Effector CD4-positive, alpha-beta T cell (primary cell): ENCODE data around the gene UBXN10.

Source experiments
- DNase-seq: peaks from one replicate; pipeline ENCODE4 v3.0.0-alpha.2; 2020

UBXN10 gene

DNA sequence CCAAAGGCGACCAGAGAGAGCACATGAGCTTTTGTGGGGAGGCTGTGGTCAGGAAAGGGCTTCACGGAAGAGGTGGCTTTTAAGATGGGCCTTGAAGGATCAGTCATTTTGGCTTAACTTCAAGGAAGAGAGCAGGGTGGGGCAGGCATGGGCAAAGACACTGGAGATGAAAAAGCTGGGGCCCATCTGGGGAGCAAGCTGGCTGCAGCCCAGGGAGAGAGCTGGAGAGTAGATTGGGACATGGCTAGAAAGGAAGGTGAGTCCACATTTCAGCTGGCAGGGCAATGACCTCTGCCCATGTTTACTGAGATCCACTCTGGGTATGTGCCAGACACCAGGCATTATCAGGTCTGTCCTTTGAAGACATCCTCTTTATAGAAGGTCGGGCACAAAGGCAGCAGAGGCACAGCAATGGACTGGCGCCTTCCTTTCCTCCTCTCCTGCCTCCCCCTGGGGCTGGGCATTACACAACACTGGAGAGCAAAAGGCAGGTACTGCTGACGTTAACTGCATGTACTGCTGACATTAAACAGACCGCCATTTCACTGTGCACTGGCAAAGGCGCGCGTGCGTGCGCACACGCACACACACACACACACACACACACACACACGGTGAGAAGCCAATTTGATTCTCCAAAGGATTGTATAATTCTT, 2.2 kb upstream of the UBXN10 start:
- no peak for DNase-seq

DNA sequence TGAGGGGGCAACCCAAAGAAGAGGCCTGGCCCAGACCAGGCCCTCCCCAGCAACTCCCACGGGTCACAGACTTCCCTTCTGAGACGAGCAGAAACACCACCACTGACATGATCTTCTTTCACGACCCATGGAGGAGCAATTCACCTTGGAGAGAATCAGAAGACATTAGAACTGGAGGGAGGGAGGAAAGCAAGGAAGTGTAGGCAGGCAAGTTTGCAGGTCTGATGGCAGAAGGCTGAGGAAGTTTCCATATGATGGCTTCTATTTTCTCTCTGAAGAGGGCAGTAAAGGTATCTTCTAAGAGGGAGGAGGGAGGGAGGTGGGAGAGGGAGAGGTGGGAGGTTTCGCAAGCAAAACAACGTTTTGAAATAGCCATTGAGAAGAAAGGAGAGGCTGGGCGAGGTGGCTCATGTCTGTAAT, 1.4 kb upstream of the UBXN10 start:
- no peak for DNase-seq

DNA sequence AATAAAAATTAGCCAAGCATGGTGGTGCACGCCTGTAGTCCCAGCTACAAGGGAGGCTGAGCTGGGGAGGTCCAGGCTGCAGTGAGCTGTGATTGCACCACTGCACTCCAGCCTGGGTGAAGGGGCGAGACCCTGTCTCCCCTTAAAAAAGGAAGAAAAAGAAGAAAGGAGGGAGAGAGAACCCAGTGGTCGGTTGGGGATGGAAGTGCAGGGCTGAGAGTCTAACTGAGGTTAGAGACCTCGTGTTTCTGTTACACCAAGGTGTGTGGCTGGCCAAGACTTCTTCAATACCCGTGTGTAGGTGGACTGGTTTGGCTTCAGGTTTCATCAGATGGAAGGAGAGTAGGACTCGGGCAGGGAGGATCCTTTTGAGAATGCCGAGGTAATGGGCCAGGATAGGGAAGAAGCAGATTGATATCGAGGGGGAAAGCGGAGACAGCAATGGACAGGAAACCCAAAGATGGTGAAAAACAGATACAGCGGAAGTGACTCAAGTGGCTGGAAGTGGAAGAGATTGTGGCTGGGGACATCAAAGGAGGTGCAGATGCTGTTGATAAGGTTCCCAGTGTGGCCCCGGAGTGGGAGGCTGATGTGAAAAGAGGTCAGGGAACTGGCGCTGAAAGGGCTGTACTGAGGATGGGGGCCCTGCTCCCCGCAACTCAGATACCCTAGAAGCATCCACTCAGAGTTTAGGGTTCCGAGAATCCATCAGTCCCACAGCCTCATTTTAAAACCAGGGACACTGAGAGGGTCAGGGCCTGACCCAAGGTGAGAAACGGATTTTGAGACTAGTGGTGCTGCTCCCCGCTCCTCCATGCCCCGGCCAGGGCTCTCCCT, 681 bp upstream of the UBXN10 start:
- peak; percentile 23 for DNase-seq

DNA sequence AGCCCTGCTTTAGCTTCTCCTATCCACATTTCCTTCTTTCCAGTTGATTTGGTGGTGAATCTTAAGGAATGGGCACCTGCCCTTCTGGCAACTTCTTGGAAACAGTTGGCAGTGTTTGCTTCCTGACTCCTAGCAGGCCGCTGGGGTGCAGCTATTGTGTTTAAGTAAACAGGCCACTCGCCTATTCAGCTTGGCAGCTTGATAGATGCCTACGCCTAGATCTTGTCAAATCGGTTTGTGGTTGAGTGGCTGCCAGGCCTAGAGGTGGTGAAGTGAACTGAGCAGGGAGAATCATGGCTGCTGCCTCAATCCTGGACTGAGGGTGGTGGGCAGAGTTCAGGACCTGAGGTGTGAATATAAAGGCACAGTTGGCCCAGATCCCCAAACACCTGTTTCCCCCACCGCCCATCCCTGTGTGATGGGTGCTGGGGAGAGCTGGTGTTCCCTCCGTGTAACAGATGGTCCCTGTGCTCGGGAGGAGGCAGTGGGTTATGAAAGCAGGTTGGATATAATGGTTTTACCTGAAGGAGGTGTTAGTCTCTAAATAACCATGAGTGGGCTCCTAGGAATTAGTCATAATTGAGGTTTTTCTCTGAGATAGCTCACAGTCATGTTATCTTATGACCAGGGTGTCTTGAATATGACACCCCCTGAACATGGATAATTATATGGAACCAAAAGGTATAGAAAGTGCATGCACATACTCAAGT, 1.4 kb downstream of the UBXN10 start:
- DNase-seq: peak; percentile 6

DNA sequence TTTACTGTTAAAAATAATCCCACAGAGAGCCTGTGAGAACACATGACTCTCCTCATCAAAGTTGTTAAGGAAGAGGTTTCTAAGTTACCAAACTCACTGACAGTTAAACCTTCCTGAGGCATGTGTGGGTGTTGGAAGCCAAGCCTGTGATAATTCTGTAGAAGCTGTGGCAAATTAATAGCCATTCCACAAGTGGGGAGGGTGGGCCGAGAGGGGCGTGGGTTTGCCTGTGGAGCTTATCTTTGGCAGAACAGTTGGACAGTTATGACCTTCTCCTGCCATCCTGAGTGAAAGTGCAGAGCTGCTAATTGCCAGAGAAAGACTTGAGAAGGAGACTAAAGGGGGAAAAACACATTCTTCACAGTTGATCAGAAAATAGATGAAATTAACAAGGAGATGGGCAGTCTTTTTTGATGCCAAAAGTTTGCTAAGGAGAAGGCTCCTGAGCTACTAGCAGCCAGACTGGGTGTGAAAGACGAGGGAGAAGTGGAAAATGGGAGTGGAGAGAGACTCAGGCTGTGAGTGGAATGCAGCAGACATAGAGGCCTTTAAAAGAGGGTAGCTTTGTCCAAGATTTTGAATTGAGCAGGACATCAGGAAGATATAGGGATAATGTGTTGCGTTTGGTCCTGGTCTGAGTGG, 2.0 kb downstream of the UBXN10 start:
- DNase-seq: no peak

DNA sequence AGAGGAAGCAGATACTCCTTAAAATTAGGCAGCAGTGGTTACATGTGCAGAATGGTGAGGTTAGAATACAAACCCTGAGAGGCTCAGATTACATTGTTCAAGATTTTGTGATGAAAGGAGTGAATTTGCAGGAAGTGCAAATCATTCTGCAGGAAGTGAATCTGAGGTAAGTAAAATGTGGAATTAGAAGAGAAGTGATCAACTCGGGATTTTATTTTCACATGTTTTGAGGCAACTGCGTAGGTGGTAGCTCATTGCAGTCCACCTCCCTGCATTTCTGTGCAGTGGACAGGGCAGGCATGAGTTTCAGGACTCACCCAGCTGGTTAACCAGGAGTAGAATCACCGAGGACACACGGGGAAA, 2.5 kb downstream of the UBXN10 start:
- no peak for DNase-seq

GRCh38 chr1:20189664-20190063, 3.8 kb downstream of the UBXN10 start:
- DNase-seq: no peak

- no peak for DNase-seq
Measured at GRCh38 chr1:20190256-20191160, 4.6 kb downstream of the UBXN10 start.

- DNase-seq: no peak
Measured at GRCh38 chr1:20191266-20191825, 5.5 kb downstream of the UBXN10 start.

DNA sequence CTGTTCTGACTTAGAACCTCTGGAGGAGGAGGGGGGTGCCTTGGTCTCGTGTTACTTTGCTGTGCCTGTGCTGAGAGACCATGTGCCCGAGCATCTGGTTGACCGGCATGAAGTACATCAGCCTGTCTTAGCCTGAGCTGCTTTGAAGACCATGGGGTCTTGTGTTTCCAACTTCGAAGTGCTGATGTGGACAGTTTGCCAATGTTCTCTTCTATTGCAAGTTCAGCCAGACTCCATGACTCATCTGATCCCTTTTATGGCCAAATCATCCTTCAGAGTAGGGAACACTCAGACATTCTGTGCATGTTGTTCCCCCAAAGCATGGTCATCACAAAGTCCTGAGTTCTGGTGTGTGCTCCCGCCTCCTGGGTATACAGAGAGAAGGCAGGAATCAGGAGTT, 6.5 kb downstream of the UBXN10 start:
- DNase-seq: no peak

GRCh38 chr1:20192871-20193411, 7.0 kb downstream of the UBXN10 start:
- no peak for DNase-seq

- DNase-seq: no peak
Measured at GRCh38 chr1:20194224-20194623, 8.3 kb downstream of the UBXN10 start.

DNA sequence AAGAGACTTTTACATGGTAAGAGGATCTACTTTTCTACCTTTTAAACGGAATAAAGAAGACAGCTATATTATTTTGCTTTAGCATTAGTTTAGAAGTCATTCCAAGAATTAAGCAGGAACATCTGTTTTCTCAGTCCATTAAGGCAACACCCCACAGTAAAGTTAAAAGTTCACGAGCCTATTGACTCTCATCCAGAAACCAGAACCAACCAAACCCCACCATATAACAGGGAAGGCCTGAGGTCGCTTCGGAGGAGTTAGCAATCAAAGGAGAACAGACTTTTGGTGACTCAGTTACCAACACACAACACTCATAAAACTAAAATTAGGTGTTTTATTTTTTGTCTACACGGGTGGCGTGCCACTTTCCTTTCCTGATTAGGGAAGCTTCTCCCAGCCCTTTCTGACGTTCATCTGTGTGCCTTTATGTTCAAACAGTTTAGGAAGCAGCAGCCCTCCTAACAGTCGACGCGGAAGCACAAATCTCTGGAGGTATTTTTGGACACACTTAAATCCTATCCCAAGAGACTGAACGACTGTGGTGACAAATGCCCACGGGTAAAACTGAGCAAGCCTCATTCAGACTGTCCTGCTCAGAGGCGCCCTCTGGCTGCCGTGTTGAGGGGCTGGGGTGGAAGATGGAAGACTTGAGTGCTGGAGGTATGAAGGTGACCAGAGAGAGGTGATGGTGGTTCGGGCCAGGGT, 9.0 kb downstream of the UBXN10 start:
- peak; percentile 65 for DNase-seq

- no peak for DNase-seq
Measured at GRCh38 chr1:20195462-20195780, 9.5 kb downstream of the UBXN10 start.

- no peak for DNase-seq
Measured at GRCh38 chr1:20197329-20197791, 11.5 kb downstream of the UBXN10 start.

- no peak for DNase-seq
Measured at GRCh38 chr1:20198296-20198695, 12.4 kb downstream of the UBXN10 start.

GRCh38 chr1:20198918-20199317, 13.0 kb downstream of the UBXN10 start:
- no peak for DNase-seq

DNA sequence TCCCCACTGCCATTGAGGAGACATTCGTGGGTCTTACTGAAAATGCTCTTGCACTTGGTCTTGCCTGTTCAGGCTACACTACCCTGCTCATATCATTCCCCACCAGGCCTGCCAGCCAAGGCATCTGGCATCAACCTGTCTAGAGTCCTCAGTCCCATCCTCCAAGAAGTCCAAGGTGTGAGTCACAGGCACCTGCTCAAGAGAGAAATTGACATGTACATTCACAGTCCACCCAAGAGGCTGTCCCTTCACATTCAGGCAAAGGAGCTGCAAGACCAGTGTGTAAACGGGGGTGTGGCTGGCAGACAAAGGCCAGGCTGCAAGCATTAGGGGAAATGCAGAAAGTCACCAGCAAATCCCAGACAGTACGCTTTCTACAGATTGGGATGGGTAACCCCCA, 13.5 kb downstream of the UBXN10 start:
- DNase-seq: no peak

- DNase-seq: no peak
Measured at GRCh38 chr1:20199840-20200239, 13.9 kb downstream of the UBXN10 start.

DNA sequence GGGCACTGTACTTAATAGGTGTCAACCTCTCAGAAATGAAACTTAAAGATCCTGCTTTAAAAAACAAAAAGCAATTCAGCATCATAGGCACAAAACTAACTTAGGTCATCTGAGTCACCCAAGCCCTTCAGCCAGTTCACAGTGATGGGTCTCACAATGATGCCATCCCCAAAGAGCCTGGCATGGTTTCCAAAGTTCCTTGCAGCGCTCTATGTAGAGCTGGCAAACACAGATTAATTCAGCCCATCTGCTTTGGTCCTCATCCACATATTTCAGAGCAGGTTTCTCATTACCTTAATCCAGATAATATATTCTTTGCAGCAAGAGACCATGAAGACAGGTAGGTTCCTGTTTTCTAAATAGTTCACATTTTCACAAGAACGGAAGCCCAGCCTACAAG, 15.1 kb downstream of the UBXN10 start:
- no peak for DNase-seq

DNA sequence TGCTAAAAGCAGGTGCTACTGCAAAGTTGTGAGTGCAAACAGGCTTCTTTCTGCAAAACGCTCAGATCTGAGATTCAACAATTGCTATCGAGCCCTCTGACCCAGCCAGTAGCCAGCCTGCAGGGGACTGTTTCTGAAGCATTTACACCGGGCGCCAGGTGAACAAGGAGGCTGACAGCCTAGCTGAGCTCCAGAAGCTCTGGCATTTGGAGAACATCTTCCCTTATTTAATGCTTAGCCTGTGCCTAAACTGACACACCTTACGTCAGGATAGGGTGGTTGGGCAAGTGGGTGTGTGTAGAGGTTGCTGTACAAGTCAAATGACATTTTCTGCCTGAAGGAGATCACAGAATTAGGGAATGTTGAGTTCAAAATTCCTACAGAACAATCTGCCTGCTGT, 16.3 kb downstream of the UBXN10 start:
- DNase-seq: no peak
